Measurements from ENCODE around the gene HTR7. TPM values are rescaled to one million over a fixed set of nuclear protein-coding genes. Genes with fewer than 3 reads are reported as not detected.

Gene HTR7
- total RNA-seq, 2 donors from 2014 or later = 0.70 to 7.3 TPM

DNA sequence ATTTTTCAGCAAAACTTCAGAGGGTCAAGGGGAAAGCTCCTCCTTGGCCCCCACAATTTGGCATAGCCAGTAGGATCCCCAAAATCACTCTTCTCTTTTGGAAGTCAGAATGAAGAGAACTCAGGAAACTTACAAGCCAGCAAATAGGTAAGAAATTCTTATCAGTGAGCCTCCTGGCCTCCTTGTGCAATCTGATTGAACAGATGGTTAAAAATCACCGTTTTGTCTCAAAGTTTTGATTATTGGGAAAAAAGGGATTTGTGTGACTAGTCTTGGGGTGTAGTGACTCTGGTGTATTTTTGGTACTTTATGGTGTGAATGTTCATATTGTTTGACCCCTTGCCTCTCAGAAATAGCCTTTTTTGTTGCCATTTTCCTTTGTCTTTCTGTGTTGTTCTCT, 56.2 kb downstream of the HTR7 start:
- peaks cover 31% of the 10 kb centered on the region for H3K9me3 Mint-ChIP-seq
- Histone ChIP-seq H3K27me3 (ENCODE audit: control insufficient read depth, insufficient read depth, low read length, poor library complexity, severe bottlenecking) (no peaks in the 10 kb centered on the region), H3K27ac (ENCODE audit: low read depth, low read length) (no peak overlapping the region), H3K9ac (ENCODE audit: extremely low read depth, low read length, poor library complexity, severe bottlenecking) (no peak overlapping the region), H3K36me3 (ENCODE audit: control insufficient read depth, insufficient read depth, low read length) (no peaks in the 10 kb centered on the region), H3K4me1 (ENCODE audit: control insufficient read depth, insufficient read depth, low read length) (no peaks in the 10 kb centered on the region), H3K9me3 (ENCODE audit: control insufficient read depth, low read length) (peaks cover 38% of the 10 kb centered on the region), H3K4me3 (ENCODE audit: low read length) (no peak overlapping the region)
- TF ChIP-seq, protein P1, sequence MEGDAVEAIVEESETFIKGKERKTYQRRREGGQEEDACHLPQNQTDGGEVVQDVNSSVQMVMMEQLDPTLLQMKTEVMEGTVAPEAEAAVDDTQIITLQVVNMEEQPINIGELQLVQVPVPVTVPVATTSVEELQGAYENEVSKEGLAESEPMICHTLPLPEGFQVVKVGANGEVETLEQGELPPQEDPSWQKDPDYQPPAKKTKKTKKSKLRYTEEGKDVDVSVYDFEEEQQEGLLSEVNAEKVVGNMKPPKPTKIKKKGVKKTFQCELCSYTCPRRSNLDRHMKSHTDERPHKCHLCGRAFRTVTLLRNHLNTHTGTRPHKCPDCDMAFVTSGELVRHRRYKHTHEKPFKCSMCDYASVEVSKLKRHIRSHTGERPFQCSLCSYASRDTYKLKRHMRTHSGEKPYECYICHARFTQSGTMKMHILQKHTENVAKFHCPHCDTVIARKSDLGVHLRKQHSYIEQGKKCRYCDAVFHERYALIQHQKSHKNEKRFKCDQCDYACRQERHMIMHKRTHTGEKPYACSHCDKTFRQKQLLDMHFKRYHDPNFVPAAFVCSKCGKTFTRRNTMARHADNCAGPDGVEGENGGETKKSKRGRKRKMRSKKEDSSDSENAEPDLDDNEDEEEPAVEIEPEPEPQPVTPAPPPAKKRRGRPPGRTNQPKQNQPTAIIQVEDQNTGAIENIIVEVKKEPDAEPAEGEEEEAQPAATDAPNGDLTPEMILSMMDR (conservative IDR thresholded peaks at IDR 0.05) = no peak
- no peak for DNase-seq
- no peak overlapping the region for H3K27ac Mint-ChIP-seq
- H3K36me3 Mint-ChIP-seq (ENCODE audit: low read depth) = peaks cover 3% of the 10 kb centered on the region
- no peaks in the 10 kb centered on the region for H3K4me1 Mint-ChIP-seq
- H3K4me3 Mint-ChIP-seq = no peak overlapping the region
- H3K27me3 Mint-ChIP-seq (ENCODE audit: insufficient read depth) = no peaks in the 10 kb centered on the region
- WGBS, 2 experiments (ENCODE audit: insufficient coverage in 1 of 2, insufficient read length in 1 of 2) = 84 to 86% methylated on average over 1 of the region's 1 CpG

DNA sequence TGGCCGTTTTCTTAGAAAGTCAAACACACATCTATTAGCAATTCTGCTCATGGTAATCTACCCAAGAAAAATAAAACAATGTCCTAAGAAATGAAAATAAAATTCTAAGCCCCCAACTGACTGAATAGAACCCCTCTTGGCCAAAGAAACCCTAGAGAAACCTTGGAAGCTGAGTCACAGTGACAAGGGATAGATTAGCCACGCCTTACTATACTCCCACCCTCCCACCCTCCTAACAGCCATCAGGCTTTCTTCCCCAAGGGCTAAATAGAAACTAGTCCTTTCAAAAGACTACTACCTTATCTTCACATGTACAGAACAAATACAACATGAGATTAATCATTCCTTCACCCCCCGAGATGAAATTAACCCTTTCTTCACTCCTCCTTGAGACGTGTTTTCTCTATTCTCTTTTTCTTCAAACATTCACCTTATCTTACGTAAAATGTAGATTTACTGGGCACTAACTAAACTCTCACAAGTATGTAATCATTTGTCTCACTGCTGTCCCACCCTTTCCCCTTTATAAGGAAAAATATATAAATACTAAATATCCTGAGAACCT, 57.5 kb downstream of the HTR7 start:
- Mint-ChIP-seq H3K27ac (no peak overlapping the region), H3K36me3 (ENCODE audit: low read depth) (no peaks in the 10 kb centered on the region), H3K4me1 (no peaks in the 10 kb centered on the region), H3K9me3 (peaks cover 33% of the 10 kb centered on the region), H3K27me3 (ENCODE audit: insufficient read depth) (peaks cover 2% of the 10 kb centered on the region), H3K4me3 (no peak overlapping the region)
- no peak for DNase-seq
- TF ChIP-seq, protein P1 (conservative IDR thresholded peaks at IDR 0.05) = no peak
- Histone ChIP-seq H3K4me1 (ENCODE audit: control insufficient read depth, insufficient read depth, low read length) (no peaks in the 10 kb centered on the region), H3K27me3 (ENCODE audit: control insufficient read depth, insufficient read depth, low read length, poor library complexity, severe bottlenecking) (no peaks in the 10 kb centered on the region), H3K9me3 (ENCODE audit: control insufficient read depth, low read length) (peaks cover 44% of the 10 kb centered on the region), H3K27ac (ENCODE audit: low read depth, low read length) (no peak overlapping the region), H3K9ac (ENCODE audit: extremely low read depth, low read length, poor library complexity, severe bottlenecking) (no peak overlapping the region), H3K36me3 (ENCODE audit: control insufficient read depth, insufficient read depth, low read length) (no peaks in the 10 kb centered on the region), H3K4me3 (ENCODE audit: low read length) (no peak overlapping the region)
- WGBS, 2 experiments (ENCODE audit: insufficient coverage in 1 of 2, insufficient read length in 1 of 2) = 91 to 92% methylated on average over 5 of the region's 5 CpGs

DNA sequence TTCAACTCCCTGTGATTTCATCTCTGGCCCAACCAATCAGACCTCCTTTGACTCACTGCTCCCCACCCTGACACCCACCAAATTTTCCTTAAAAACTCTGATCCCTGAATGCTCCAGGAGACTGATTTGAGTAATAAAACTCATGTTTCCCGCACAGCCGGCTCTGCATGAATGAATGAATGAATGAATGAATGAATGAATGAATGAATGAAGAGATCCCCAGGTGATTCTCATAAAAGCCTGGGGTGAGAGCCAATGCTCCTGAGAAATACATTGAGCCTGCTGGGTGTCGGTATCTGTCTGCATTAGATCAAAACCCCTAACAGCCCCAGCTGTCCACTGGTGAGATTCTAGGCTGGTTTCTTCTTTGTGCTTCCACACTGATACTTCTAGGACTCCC, 58.7 kb downstream of the HTR7 start:
- peaks cover 42% of the 10 kb centered on the region for H3K9me3 ChIP-seq (ENCODE audit: control insufficient read depth, low read length)
- H3K36me3 Mint-ChIP-seq (ENCODE audit: low read depth) = no peaks in the 10 kb centered on the region
- H3K27ac Mint-ChIP-seq = no peak overlapping the region
- no peaks in the 10 kb centered on the region for H3K27me3 ChIP-seq (ENCODE audit: control insufficient read depth, insufficient read depth, low read length, poor library complexity, severe bottlenecking)
- no peaks in the 10 kb centered on the region for H3K4me1 Mint-ChIP-seq
- no peak overlapping the region for H3K4me3 Mint-ChIP-seq
- no peak for DNase-seq
- H3K27me3 Mint-ChIP-seq (ENCODE audit: insufficient read depth) = peaks cover 2% of the 10 kb centered on the region
- no peaks in the 10 kb centered on the region for H3K36me3 ChIP-seq (ENCODE audit: control insufficient read depth, insufficient read depth, low read length)
- no peaks in the 10 kb centered on the region for H3K4me1 ChIP-seq (ENCODE audit: control insufficient read depth, insufficient read depth, low read length)
- H3K9me3 Mint-ChIP-seq = peaks cover 25% of the 10 kb centered on the region
- no peak overlapping the region for H3K9ac ChIP-seq (ENCODE audit: extremely low read depth, low read length, poor library complexity, severe bottlenecking)
- 95 to 100% methylated on average over 2 to 3 of the region's 3 CpGs for WGBS, 2 experiments (ENCODE audit: insufficient coverage in 1 of 2, insufficient read length in 1 of 2)
- no peak overlapping the region for H3K4me3 ChIP-seq (ENCODE audit: low read length)
- TF ChIP-seq, protein P1 (conservative IDR thresholded peaks at IDR 0.05) = no peak
- H3K27ac ChIP-seq (ENCODE audit: low read depth, low read length) = no peak overlapping the region

Measured in endodermal cell (in vitro differentiated cells).